GM12878 (cell line): ENCODE data around the gene POMC. TPM values are rescaled to one million over a fixed set of nuclear protein-coding genes. Genes with fewer than 3 reads are reported as not detected.
A peak's percentile ranks its signal among the peaks of the same experiment; 100 is the strongest.

ENCODE experiments used
- CREM ChIP-seq: IDR thresholded peaks from 2 replicates; pipeline ENCODE4 v1.6.1; 2014; ENCODE audit warnings: antibody characterized with exemption, low read depth
- EP300 ChIP-seq, 2 experiments: fragments of 150-350 bp in 1 of 2; IDR thresholded peaks; 2 replicates each; pipeline ENCODE4 v1.6.1; 2011 to 2012; ENCODE audit warnings: low read depth in 2 of 2, low read length in 2 of 2, borderline replicate concordance in 1 of 2, improper control_type of control experiment in 1 of 2, inconsistent platforms in 1 of 2; ENCODE audit not compliant: control insufficient read depth in 1 of 2
- EZH2 ChIP-seq: IDR thresholded peaks from 2 replicates; pipeline ENCODE4 v1.6.1; 2012; ENCODE audit warnings: low read depth, mild to moderate bottlenecking, control low read depth, inconsistent platforms, low read length, borderline replicate concordance; ENCODE audit not compliant: control insufficient read depth
- FOXK2 ChIP-seq: fragments of 450-650 bp; IDR thresholded peaks from 2 replicates; pipeline ENCODE4 v1.6.1; 2017; ENCODE audit warnings: mild to moderate bottlenecking, moderate library complexity
- HCFC1 ChIP-seq: fragments of 150-350 bp; IDR thresholded peaks from 2 replicates; pipeline ENCODE4 v1.6.1; 2014; ENCODE audit warnings: low read length
- HSF1 ChIP-seq: fragments of 150-350 bp; IDR thresholded peaks from 2 replicates; pipeline ENCODE4 v1.6.1; 2014; ENCODE audit warnings: mild to moderate bottlenecking, low read depth, low read length
- IKZF1 ChIP-seq: fragments of 450-650 bp; conservative IDR thresholded peaks from 2 replicates; pipeline ENCODE4 v1.6.1; 2017; ENCODE audit warnings: antibody characterized with exemption, mild to moderate bottlenecking
- IRF4 ChIP-seq: IDR thresholded peaks from 2 replicates; pipeline ENCODE4 v1.6.1; 2011; ENCODE audit warnings: low read depth, low read length
- JUNB ChIP-seq: IDR thresholded peaks from 2 replicates; pipeline ENCODE4 v1.6.1; 2016; ENCODE audit warnings: antibody characterized with exemption, mild to moderate bottlenecking
- JUND ChIP-seq: IDR thresholded peaks from 2 replicates; pipeline ENCODE4 v1.6.1; 2012; ENCODE audit warnings: low read depth, mild to moderate bottlenecking, low read length, improper control_type of control experiment, moderate library complexity
- KAT2A ChIP-seq: conservative IDR thresholded peaks from 2 replicates; pipeline ENCODE4 v1.6.1; 2011; ENCODE audit warnings: low read depth, low read length; ENCODE audit not compliant: control insufficient read depth
- KDM1A ChIP-seq: fragments of 200-600 bp; sonication (generic); IDR thresholded peaks from 2 replicates; pipeline ENCODE4 v1.6.1; 2016; ENCODE audit warnings: borderline replicate concordance
- LARP7 ChIP-seq: fragments of 450-650 bp; IDR thresholded peaks from 2 replicates; pipeline ENCODE4 v1.6.1; 2017; ENCODE audit warnings: mild to moderate bottlenecking
- MEF2B ChIP-seq: fragments of 450-650 bp; IDR thresholded peaks from 2 replicates; pipeline ENCODE4 v1.6.1; 2018; ENCODE audit warnings: mild to moderate bottlenecking, moderate library complexity; ENCODE audit not compliant: partially characterized antibody, poor library complexity, severe bottlenecking
- MLLT1 ChIP-seq: fragments of 450-650 bp; IDR thresholded peaks from 2 replicates; pipeline ENCODE4 v1.6.1; 2016; ENCODE audit warnings: mild to moderate bottlenecking
- NR2F1 ChIP-seq: fragments of 450-650 bp; conservative IDR thresholded peaks from 2 replicates; pipeline ENCODE4 v1.6.1; 2017; ENCODE audit warnings: mild to moderate bottlenecking
- NRF1 ChIP-seq: conservative IDR thresholded peaks from 2 replicates; pipeline ENCODE4 v1.6.1; 2011; ENCODE audit warnings: mild to moderate bottlenecking, low read depth, low read length, improper control_type of control experiment
- PML ChIP-seq: IDR thresholded peaks from 2 replicates; pipeline ENCODE4 v1.6.1; 2012; ENCODE audit warnings: low read length, inconsistent platforms
- RAD51 ChIP-seq: fragments of 450-650 bp; IDR thresholded peaks from 2 replicates; pipeline ENCODE4 v1.6.1; 2016; ENCODE audit warnings: moderate library complexity, mild to moderate bottlenecking, inconsistent platforms
- RELB ChIP-seq: fragments of 450-650 bp; IDR thresholded peaks from 2 replicates; pipeline ENCODE4 v1.6.1; 2017; ENCODE audit warnings: low read depth, mild to moderate bottlenecking, moderate library complexity
- SRF ChIP-seq, 2 experiments: IDR thresholded peaks; 2 replicates each; pipeline ENCODE4 v1.6.1; 2011; ENCODE audit warnings: low read depth in 2 of 2, low read length in 2 of 2, mild to moderate bottlenecking in 1 of 2, moderate library complexity in 1 of 2
- TBL1XR1 ChIP-seq: IDR thresholded peaks from 2 replicates; pipeline ENCODE4 v1.6.1; 2012; ENCODE audit warnings: low read depth, low read length, improper control_type of control experiment
- YY1 ChIP-seq: IDR thresholded peaks from 2 replicates; pipeline ENCODE4 v1.6.1; 2011; ENCODE audit warnings: low read depth, mild to moderate bottlenecking, low read length
- ZNF384 ChIP-seq: IDR thresholded peaks from 2 replicates; pipeline ENCODE4 v1.6.1; 2012; ENCODE audit warnings: low read depth, mild to moderate bottlenecking, low read length, improper control_type of control experiment, borderline replicate concordance
- polyA plus RNA-seq, 11 experiments: library from polyadenylated mRNA; depleted of rRNA in 4 of 11; unstranded in 6 of 11; stranded (reverse) in 5 of 11; fragments of >200 nt; fragmentation: Nextera tagmentation in 4 of 11; fragmentation: Illumina TruSeq in 1 of 11; extraction: Ambion mirVana in 4 of 11; extraction: Trizol in 1 of 11; gene quantifications; 1 replicate in 1 of 11; 2 replicates in 10 of 11; pipeline versions ENCODE4 v1.2.1 to v1.2.3, GENCODE V29; 2011 to 2016; ENCODE audit warnings: inconsistent platforms in 2 of 11, missing spikeins in 2 of 11, low read depth in 1 of 11
- total RNA-seq, 4 experiments: library from RNA; depleted of rRNA in 3 of 4; stranded (reverse); fragments of >200 nt in 3 of 4; fragmentation: Illumina TruSeq in 1 of 4; extraction: Trizol in 1 of 4; gene quantifications; 2 replicates each; pipeline versions ENCODE4 v1.2.1 to v1.2.3, GENCODE V29; 2013 to 2021
- TF ChIP-seq, protein P1 (sequence below): fragments of 450-650 bp; IDR thresholded peaks from 2 replicates; pipeline ENCODE4 v1.6.1; 2017; ENCODE audit warnings: mild to moderate bottlenecking

Gene POMC
- total and polyA plus RNA-seq, 10 of the 15 experiments (the other 5 are each of a cell fraction or from before 2014, with no cell fraction given), result 0.05 to 14.7 (median 6.8) TPM; not detected in 1

DNA sequence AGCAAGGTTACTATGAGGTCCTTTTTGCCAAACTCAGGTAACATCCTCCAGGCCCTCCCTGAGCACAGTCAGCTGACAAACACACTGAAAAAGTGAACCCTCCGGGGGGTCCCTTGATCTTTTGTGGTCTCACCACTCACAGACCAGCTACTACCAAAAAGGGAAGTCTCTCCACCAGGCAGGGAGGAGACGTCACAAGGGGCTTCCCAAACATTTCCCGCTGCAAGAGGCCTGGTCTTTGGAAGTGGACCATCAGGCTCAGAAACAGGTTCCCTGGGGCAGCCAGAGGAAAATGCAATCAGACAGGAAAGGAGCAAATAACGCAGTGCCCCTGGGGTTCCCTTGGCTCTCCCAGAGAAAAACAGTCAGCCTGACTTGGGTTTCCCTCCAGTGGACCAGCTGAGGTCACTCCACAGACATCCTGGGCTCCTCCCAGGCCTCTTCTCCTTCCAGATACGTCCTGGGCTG, 38.7 kb upstream of the POMC start (continued):
- TF ChIP-seq HSF1 (no peak), NR2F1 (peak; percentile 46; the same call in 1 of the 2 replicates), KAT2A (no peak), IRF4 (0 out of 2 replicates have a peak, but pooled peaks have one; percentile 5), KDM1A (no peak), MLLT1 (no peak), TBL1XR1 (0 out of 2 replicates have a peak, but pooled peaks have one; percentile 24), EP300 (IDR thresholded peaks at IDR 0.05; ENCODE audit: borderline replicate concordance in 1 of 2, control insufficient read depth in 1 of 2, low read depth in 2 of 2, low read length in 2 of 2) (peak; percentile 31 to 59; a peak in 1 of 4 replicates), SRF (IDR thresholded peaks at IDR 0.05; ENCODE audit: low read depth in 2 of 2, low read length in 2 of 2) (peak in 1 of 2 experiments; percentile 87; a peak in 2 of 4 replicates), JUND (no peak), JUNB (no peak), RAD51 (peak; percentile 60; the same call in 1 of the 2 replicates), LARP7 (no peak), PML (no peak), IKZF1 (peak; percentile 79), ZNF384 (no peak), FOXK2 (no peak), HCFC1 (no peak), MEF2B (peak; percentile 47), EZH2 (no peak), CREM (peak; percentile 32; the same call in 1 of the 2 replicates), YY1 (no peak), NRF1 (no peak), RELB (peak; percentile 82)
- TF ChIP-seq, protein P1, sequence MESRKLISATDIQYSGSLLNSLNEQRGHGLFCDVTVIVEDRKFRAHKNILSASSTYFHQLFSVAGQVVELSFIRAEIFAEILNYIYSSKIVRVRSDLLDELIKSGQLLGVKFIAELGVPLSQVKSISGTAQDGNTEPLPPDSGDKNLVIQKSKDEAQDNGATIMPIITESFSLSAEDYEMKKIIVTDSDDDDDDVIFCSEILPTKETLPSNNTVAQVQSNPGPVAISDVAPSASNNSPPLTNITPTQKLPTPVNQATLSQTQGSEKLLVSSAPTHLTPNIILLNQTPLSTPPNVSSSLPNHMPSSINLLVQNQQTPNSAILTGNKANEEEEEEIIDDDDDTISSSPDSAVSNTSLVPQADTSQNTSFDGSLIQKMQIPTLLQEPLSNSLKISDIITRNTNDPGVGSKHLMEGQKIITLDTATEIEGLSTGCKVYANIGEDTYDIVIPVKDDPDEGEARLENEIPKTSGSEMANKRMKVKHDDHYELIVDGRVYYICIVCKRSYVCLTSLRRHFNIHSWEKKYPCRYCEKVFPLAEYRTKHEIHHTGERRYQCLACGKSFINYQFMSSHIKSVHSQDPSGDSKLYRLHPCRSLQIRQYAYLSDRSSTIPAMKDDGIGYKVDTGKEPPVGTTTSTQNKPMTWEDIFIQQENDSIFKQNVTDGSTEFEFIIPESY, result no peak
